ENCODE results near the gene ALPI. TPM values are rescaled to one million over a fixed set of nuclear protein-coding genes. Genes with fewer than 3 reads are reported as not detected.

ALPI gene
- total and polyA plus RNA-seq, 9 of the 15 experiments (the other 6 are each of a cell fraction or from before 2014, with no cell fraction given): not detected

DNA sequence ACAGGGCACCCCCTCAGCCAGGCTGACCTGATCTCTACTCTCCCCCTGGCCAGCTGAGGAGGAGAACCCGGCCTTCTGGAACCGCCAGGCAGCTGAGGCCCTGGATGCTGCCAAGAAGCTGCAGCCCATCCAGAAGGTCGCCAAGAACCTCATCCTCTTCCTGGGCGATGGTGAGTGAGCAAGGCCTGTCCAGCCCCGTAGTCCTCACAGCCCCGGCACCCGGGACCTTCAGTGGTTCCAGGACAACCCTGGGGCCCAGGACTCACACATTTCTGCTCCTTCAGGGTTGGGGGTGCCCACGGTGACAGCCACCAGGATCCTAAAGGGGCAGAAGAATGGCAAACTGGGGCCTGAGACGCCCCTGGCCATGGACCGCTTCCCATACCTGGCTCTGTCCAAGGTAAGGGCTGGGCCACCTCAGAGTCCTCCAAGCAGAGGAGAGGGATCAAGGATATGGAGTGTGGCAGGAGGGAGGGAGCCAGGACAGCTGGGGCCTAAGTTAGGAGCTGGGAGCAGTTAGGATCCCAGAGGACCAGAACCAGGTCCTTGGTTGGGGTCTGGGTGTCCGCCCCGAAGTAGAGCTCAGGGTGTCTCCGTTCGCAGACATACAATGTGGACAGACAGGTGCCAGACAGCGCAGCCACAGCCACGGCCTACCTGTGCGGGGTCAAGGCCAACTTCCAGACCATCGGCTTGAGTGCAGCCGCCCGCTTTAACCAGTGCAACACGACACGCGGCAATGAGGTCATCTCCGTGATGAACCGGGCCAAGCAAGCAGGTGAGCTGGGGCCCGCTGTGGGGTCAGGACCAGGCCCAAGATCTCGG is 555 bp downstream of the ALPI start:
- BruUV-seq (replicated peaks): no TSS peak
- Histone ChIP-seq H3K9me3 (replicated peaks; ENCODE audit: control insufficient read depth, insufficient read depth, low read depth, low read length) (no peaks in the 10 kb centered on the region), H3K4me2 (ENCODE audit: insufficient read depth, low read length) (no peak overlapping the region), H3K27ac (ENCODE audit: extremely low read depth, low read depth, low read length) (no peak overlapping the region), H4K20me1 (replicated peaks; ENCODE audit: control insufficient read depth, insufficient read depth, low read length) (no peaks in the 10 kb centered on the region), H3K79me2 (ENCODE audit: control insufficient read depth, insufficient read depth, low read length) (no peaks in the 10 kb centered on the region), H3K9me1 (ENCODE audit: control insufficient read depth, insufficient read depth, low read length) (no peaks in the 10 kb centered on the region), H2AFZ (ENCODE audit: low read depth, low read length) (no peak overlapping the region), H3K36me3 (ENCODE audit: control insufficient read depth, insufficient read depth, low read length) (no peaks in the 10 kb centered on the region), H3K4me1 (replicated peaks in 1 of 2; ENCODE audit: control insufficient read depth in 2 of 2, insufficient read depth in 2 of 2, low read length in 2 of 2) (peaks cover 0 to 4% of the 10 kb centered on the region in 2 experiments; a peak in 2 of 5 replicates), H3K4me3 (no peak overlapping the region), H3K9ac (ENCODE audit: insufficient read depth in 1 of 2, low read depth in 2 of 2, low read length in 2 of 2) (no peak overlapping the region), H3K27me3 (ENCODE audit: control insufficient read depth in 2 of 2, insufficient read depth in 2 of 2, low read length in 2 of 2) (peaks cover 0 to 48% of the 10 kb centered on the region in 2 experiments; a peak in 3 of 5 replicates)
- FAIRE-seq (no peak), DNase-seq (ENCODE audit: extremely low read depth in 1 of 4, low spot score in 3 of 4) (no peak), ATAC-seq (no peak)
- 3% methylated on average over 17 of the region's 27 CpGs for WGBS (ENCODE audit: insufficient coverage, low coverage, missing lambda C conversion rate)
- intact Hi-C loops (cut with micrococcal nuclease) (no loop called here), in situ Hi-C loops (cut with MboI) (no loop called here)
- POLR2A ChIA-PET: no interaction called here
- TF ChIP-seq RHOXF2B (CRISPR knock-in tag; conservative IDR thresholded peaks at IDR 0.05) (no peak), RBM34 (IDR thresholded peaks at IDR 0.05; ENCODE audit: borderline replicate concordance, insufficient read depth, low read length) (no peak)
- CTCF ChIA-PET (ENCODE audit: low intra/inter-chr PET ratio): no interaction called here

GRCh38 chr2:232457121-232458011 is 1.4 kb downstream of the ALPI start:
- no peaks in the 10 kb centered on the region for H3K9me1 ChIP-seq (ENCODE audit: control insufficient read depth, insufficient read depth, low read length)
- BruUV-seq (replicated peaks): no TSS peak
- H3K79me2 ChIP-seq (ENCODE audit: control insufficient read depth, insufficient read depth, low read length): no peaks in the 10 kb centered on the region
- H3K27me3 ChIP-seq (ENCODE audit: control insufficient read depth in 2 of 2, insufficient read depth in 2 of 2, low read length in 2 of 2): peaks cover 0 to 48% of the 10 kb centered on the region in 2 experiments; a peak in 3 of 5 replicates
- no peak for DNase-seq (ENCODE audit: extremely low read depth in 1 of 4, low spot score in 3 of 4)
- no peak overlapping the region for H2AFZ ChIP-seq (ENCODE audit: low read depth, low read length)
- no peak for TF ChIP-seq GATAD2A (IDR thresholded peaks at IDR 0.05)
- no peak for TF ChIP-seq ZNF79 (CRISPR knock-in tag; IDR thresholded peaks at IDR 0.05; ENCODE audit: low read depth)
- no peak for TF ChIP-seq ZNF224 (CRISPR knock-in tag; IDR thresholded peaks at IDR 0.05)
- TF ChIP-seq ATF4 (CRISPR knock-in tag; IDR thresholded peaks at IDR 0.05): no peak
- TF ChIP-seq ZNF146 (CRISPR knock-in tag; IDR thresholded peaks at IDR 0.05; ENCODE audit: unreplicated experiment): no peak
- ATAC-seq: no peak
- H3K9me3 ChIP-seq (replicated peaks; ENCODE audit: control insufficient read depth, insufficient read depth, low read depth, low read length): no peaks in the 10 kb centered on the region
- ChIA-PET POLR2A (no interaction called here), CTCF (ENCODE audit: low intra/inter-chr PET ratio) (no interaction called here)
- no peak overlapping the region for H3K4me3 ChIP-seq
- no peaks in the 10 kb centered on the region for H3K36me3 ChIP-seq (ENCODE audit: control insufficient read depth, insufficient read depth, low read length)
- no peaks in the 10 kb centered on the region for H4K20me1 ChIP-seq (replicated peaks; ENCODE audit: control insufficient read depth, insufficient read depth, low read length)
- no peak overlapping the region for H3K4me2 ChIP-seq (ENCODE audit: insufficient read depth, low read length)
- H3K27ac ChIP-seq (ENCODE audit: extremely low read depth, low read depth, low read length): no peak overlapping the region
- H3K9ac ChIP-seq (ENCODE audit: insufficient read depth in 1 of 2, low read depth in 2 of 2, low read length in 2 of 2): no peak overlapping the region
- peaks cover 0 to 4% of the 10 kb centered on the region in 2 experiments; a peak in 2 of 5 replicates for H3K4me1 ChIP-seq (replicated peaks in 1 of 2; ENCODE audit: control insufficient read depth in 2 of 2, insufficient read depth in 2 of 2, low read length in 2 of 2)
- 5% methylated on average over 14 of the region's 21 CpGs for WGBS (ENCODE audit: insufficient coverage, low coverage, missing lambda C conversion rate)
- intact Hi-C loops (cut with micrococcal nuclease): no loop called here
- no peak for FAIRE-seq
- in situ Hi-C loops (cut with MboI): no loop called here

All from K562 (cell line).